B cell (primary cell): ENCODE data around the gene CDC25C.

Source experiments
- CTCF ChIP-seq: fragments of 200-600 bp; IDR thresholded peaks from one replicate; pipeline ENCODE4 v1.8.0; 2022; ENCODE audit warnings: antibody characterized with exemption, mild to moderate bottlenecking
- EZH2 ChIP-seq: IDR thresholded peaks from 2 replicates; pipeline ENCODE4 v1.6.1; 2012; ENCODE audit warnings: borderline replicate concordance, low read depth, mild to moderate bottlenecking, moderate library complexity, low read length; ENCODE audit not compliant: insufficient read depth, poor library complexity, severe bottlenecking

DNA sequence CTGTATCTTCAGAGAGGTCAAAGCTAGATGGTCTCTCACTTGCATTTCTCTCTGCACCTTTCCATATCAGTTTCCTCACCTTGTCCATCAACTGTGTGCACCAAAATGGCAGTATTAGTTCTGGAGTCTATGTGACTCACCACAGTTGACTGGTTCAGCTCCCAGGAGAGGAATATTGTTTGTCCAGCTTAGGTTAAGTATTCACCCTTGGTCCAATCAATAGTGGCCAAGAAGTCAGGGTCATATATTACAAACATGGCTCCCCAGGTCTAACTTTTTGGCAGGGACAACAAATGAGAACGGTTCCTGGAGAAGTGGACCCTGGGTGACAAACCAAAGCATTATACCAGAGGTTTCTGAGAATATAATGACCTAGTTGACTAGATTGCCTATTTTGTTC is 93.6 kb downstream of the CDC25C start:
- no peak for TF ChIP-seq CTCF
- no peak for TF ChIP-seq EZH2
